GM20431 (cell line): ENCODE measurements around the gene KIFAP3.

Experiments
- in situ Hi-C: fragments of 300-500 bp; cut with MseI, MboI; formaldehyde crosslinking; loops from one replicate; pipeline ENCODE4 v1.15.0; 2020; ENCODE audit warnings: low sequenced_read_pairs; ENCODE audit not compliant: unreplicated experiment

KIFAP3 gene

GRCh38 chr1:169999331-169999741 lies 75.2 kb downstream of the KIFAP3 start:
- in situ Hi-C loops: no loop called here

DNA sequence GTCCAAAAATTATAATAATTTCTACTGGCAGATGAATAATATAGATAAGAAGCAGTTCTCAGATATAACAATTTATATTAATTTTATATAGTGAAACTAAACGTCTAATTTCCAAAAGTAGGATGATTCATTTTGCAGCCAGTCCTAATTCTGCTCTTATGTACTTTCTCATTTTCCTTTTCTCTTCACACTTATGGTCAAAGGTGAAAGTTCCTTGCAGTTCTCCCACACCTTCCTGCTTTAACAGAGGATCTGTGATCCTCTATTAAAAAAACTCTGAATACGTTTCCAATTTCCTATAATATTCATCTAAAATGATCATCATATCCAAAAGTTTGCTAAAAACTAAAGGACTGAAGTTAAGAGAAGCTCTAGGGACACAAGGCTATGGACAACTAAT lies 78.5 kb downstream of the KIFAP3 start:
- in situ Hi-C loops: no loop called here

DNA sequence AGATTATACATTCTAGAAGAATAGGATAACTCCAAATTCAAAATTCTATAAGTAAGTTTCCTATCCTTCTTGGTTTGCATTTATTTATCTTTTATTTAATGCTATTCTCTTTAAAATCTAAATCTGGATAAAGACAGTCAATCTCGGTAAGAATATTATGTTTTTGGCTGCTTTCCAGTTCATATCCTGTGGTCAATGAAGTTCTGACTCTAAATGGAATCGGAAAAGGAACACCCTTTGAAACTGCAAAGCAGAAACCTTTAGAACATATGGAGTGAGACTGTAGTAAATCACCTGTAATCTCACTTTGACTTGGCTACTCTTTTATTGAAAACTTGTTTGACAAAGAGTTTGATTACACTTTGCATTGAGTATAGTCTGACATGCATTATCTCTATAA lies 85.2 kb downstream of the KIFAP3 start:
- in situ Hi-C loops: no loop called here

DNA sequence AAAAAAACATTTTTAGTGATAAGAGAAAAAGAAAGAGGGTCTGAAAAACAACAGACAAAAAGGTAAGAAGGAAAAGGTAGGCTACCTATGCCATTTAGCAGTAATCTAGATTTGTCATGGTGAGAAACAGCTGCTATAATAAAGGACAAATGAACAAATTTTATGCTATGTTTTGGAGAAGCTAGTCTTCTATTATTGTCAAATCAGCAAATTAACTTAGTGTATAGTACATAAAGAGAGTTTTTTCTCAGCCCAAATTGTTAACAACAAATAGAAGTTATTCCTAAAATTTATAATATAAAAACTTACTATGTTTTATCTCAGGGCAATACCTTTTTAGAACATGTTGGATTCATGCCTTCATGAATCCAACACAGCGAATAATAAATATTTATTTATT lies 88.7 kb downstream of the KIFAP3 start:
- in situ Hi-C loops: no loop called here

GRCh38 chr1:169974067-169974466 lies 100.4 kb downstream of the KIFAP3 start:
- in situ Hi-C loops: no loop called here

GRCh38 chr1:169970114-169970513 lies 104.4 kb downstream of the KIFAP3 start:
- in situ Hi-C loops: no loop called here

- in situ Hi-C loops: no loop called here
These were observed 106.3 kb downstream of the KIFAP3 start for GRCh38 chr1:169968174-169968573.

GRCh38 chr1:169964206-169964605 lies 110.3 kb downstream of the KIFAP3 start:
- in situ Hi-C loops: no loop called here

- in situ Hi-C loops: no loop called here
These were observed 114.8 kb downstream of the KIFAP3 start for GRCh38 chr1:169959686-169960085.

DNA sequence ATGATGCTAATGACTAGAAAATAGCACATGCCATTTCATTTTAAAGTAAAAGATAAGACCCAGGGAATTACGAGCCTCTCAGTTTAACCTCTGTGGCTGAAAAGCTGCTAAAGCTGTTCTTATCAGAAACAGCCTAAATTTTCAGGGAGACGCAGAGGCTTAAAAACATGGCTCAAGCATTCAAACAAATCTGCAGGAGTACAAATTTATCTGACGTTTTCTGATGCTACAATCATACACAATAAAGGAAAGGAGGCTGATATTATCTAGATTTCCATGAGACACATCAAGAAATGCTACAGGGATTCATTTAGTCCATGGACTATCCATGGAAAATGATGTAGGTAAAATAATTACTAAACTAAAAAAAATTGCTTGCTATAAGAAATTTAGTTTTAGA lies 115.5 kb downstream of the KIFAP3 start:
- in situ Hi-C loops: no loop called here

DNA sequence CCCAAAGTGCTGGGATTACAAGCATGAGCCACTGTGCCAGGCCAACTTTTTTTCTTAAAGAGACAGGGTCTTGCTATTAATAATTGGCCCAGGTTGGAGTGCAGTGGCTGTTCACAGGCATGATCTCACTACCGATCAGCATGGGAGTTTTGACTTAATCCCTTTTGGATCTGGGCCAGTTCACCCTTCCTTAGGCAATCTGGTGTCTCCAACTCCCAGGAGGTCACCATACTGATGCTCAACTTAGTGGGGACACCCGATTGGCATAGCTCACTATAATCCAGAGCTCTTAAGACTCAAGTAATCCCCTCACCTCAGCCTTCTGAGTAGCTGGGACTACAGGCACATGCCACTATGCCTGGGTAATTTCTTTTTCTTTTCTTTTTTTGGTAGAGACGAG lies 116.6 kb downstream of the KIFAP3 start:
- in situ Hi-C loops: no loop called here

DNA sequence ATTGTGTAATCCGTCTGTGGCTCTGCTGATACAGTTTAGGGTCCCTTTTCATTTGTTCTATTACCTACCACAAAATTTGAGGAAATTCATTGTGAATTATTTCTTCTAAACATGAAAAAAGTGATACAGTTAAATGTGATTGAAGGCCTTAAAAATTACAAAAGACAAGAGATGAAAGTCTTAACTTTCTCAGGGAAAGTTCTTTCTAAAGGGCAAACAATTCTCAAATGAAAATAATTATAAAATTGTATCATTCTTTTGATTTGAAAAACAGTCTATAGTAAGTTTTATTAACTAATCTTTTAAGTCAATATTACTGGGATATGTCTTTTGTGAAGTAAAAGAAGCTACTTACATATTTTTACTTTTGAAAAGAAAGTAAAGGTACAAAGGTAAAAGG lies 123.4 kb downstream of the KIFAP3 start:
- in situ Hi-C loops: no loop called here

DNA sequence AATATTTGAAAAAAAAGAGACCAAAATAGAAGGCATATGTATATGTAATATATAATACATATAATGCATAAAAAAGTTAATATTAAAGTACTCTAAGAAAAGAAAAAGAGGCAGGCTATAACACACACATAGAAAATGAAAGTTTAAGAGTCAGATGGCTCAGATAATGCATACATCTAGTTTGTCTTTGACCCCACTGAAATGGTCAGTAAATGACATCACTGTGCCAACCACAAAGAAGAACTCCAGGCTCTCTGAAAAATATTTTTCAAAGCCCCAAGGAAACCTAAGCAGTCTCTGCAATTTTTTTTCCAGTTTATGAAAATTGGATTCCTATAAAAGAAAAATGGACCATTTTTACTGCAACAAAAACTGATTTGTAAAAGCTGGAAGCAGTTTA lies 125.4 kb downstream of the KIFAP3 start:
- in situ Hi-C loops: loop anchor here (25.0 kb wide), 1 partner anchor 713 kb away; the partner anchor contains the start of gene PRRX1

GRCh38 chr1:169946206-169946605 lies 128.3 kb downstream of the KIFAP3 start:
- in situ Hi-C loops: loop anchor here (25.0 kb wide), 1 partner anchor 716 kb away; the partner anchor contains the start of gene PRRX1

- in situ Hi-C loops: loop anchor here (25.0 kb wide), 1 partner anchor 717 kb away; the partner anchor contains the start of gene PRRX1
These were observed 129.3 kb downstream of the KIFAP3 start for GRCh38 chr1:169945181-169945580.

DNA sequence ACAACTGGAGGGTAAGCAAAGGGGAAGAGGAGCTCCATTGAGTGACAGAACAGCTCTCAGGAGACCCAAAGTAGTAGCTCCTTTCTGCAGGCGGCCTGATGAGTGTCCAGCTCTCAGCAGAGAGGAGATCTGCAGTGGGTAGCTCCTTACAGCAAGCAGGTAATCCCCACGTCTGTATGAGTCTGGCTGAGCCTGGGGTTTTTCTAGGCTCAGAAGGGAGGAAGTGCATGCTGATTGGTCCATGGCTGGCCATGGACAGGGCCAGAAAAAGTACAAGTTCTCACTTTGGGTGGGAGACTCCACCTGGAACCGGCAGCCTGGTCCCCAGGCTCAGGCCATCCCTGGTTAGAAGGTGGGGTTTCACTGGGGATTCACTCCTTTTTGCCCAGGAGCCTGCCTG lies 129.9 kb downstream of the KIFAP3 start:
- in situ Hi-C loops: loop anchor here (25.0 kb wide), 1 partner anchor 718 kb away; the partner anchor contains the start of gene PRRX1

DNA sequence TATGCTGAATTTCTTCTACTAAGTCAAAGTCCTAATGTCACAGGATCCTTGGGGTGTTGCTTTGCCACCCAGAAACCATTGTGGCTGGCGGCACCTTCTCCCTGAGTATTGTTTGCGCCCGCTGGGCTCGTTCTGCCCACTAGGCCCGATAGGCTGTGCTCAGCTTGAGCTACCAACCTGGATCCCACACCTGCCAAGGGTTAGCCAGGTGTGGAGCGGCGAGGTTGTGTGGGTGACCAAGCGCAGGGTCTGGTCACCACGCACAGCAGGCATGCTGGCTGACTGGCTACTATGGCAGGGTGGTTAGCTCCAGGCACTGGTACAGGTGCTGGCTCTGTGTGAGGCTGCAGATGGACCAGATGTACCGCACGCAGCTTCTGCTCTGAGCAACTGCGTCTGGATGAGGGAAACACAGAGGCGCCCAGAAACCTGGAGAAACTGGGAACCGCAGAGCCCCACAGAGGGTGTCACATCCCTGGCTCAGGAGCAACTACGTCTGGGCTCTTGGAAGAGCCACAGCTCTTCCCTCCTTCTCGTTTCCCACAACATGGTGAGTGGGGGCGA lies 130.4 kb downstream of the KIFAP3 start:
- in situ Hi-C loops: loop anchor here (25.0 kb wide), 1 partner anchor 718 kb away; the partner anchor contains the start of gene PRRX1

DNA sequence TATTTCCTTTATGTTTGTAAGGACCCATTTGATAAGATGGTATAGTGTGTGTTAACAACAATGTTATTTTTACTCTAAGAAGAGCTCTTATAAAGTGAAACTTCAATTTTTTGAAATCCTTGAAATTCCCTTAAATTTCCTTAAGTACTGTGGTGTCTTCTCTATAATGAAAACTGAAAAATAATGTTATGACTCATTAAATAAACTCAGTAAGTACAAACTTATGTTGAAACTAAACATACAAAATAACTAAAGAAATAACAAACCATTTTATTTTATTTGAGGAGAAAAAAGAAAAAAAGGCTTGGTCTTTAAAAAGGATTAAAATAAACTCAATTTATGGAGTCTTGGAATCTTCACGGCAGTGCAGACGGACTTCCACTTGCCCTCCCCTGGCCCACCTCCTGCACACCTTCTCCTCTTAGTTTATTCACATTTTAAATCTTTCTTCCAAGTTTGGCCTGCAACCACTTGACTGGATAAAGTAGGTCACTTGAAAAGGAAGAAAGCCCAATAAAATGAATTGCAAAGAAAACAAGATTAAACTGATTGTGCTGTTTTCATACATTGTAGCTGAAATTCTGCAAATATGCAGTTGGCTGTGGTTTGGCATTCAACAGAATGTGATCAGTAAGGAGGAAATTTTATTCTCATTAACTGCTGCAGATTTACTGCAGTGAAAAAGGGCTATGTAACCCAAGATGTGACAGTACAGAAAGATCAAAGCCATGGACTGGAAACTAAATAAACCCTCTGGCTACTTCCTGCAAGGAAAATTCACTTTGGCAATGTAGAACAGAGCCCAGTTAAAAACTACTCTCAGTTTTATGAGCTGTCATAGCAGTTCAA lies 132.3 kb downstream of the KIFAP3 start:
- in situ Hi-C loops: loop anchor here (25.0 kb wide), 1 partner anchor 720 kb away; the partner anchor contains the start of gene PRRX1

DNA sequence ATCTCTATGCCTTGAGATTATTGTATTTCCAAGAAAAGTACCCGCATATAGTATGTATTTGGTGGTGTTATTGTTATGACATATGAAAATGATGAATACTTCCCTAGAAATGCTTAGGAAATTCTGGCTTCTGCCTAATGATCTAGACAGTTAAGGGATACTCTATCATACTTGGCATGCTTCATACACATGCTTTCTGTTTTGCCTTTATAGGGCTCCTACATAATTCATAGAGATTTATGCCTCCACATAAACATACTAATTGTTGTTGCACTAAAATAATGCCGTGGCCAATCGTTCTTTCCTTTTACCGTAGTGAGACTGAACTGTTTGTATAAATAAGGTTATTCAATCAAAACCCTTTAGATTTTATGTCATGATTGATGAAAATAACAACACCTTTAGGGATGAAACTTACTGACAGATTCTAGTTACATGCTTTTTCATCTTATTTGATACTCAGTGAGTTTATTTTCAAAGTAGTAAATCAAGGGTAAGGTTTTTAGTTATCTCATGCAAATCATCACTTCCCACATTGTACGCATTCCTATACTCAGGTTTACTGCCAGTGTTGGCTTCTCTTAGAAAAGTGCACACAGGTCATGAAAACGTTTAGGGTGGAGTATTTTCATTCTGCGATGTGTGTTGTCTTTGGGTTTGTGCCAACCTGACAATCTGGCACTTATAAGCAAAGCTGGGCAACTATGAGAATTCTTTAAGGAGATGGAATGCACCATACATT lies 140.3 kb downstream of the KIFAP3 start:
- in situ Hi-C loops: loop anchor here (25.0 kb wide), 1 partner anchor 728 kb away; the partner anchor contains the start of gene PRRX1

- in situ Hi-C loops: loop anchor here (25.0 kb wide), 1 partner anchor 730 kb away; the partner anchor contains the start of gene PRRX1
These were observed 142.7 kb downstream of the KIFAP3 start for GRCh38 chr1:169931795-169932231.
